Measurements from ENCODE around the gene SLC16A13.

The SLC16A13 gene

DNA sequence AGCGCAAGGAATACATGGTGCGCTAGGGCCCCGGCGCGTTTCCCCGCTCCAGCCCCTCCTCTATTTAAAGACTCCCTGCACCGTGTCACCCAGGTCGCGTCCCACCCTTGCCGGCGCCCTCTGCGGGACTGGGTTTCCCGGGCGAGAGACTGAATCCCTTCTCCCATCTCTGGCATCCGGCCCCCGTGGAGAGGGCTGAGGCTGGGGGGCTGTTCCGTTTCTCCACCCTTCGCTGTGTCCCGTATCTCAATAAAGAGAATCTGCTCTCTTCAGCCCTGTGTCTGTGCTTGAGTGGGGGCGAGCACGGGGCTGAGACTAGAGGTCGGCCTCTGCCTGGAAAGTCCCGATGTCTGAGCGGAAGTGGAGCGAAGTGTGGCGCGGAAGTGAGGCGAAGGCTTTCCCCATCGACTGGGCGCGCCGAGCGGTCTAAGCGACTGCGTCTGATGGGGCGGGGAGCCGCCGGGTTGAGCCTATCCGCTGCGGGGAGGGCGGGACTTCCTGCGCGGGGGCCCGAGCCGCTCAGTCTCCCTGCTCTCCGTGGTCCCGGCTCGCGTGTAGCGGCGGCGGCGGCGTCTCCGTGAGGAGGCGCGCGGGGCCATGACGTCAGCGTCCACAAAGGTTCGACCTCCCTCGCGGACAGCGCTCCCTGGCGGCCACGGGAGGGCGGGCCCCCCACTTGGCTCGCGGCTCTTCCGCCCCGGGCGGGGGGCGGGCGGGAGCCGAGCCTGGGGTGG lies 21.4 kb upstream of the SLC16A13 start:
- peak; percentile 96 to 98 for DNase-seq

- no peak for DNase-seq
Observed at GRCh38 chr17:7014995-7015958, 20.5 kb upstream of the SLC16A13 start.

- no peak for DNase-seq
Observed at GRCh38 chr17:7016418-7016817, 19.4 kb upstream of the SLC16A13 start.

DNA sequence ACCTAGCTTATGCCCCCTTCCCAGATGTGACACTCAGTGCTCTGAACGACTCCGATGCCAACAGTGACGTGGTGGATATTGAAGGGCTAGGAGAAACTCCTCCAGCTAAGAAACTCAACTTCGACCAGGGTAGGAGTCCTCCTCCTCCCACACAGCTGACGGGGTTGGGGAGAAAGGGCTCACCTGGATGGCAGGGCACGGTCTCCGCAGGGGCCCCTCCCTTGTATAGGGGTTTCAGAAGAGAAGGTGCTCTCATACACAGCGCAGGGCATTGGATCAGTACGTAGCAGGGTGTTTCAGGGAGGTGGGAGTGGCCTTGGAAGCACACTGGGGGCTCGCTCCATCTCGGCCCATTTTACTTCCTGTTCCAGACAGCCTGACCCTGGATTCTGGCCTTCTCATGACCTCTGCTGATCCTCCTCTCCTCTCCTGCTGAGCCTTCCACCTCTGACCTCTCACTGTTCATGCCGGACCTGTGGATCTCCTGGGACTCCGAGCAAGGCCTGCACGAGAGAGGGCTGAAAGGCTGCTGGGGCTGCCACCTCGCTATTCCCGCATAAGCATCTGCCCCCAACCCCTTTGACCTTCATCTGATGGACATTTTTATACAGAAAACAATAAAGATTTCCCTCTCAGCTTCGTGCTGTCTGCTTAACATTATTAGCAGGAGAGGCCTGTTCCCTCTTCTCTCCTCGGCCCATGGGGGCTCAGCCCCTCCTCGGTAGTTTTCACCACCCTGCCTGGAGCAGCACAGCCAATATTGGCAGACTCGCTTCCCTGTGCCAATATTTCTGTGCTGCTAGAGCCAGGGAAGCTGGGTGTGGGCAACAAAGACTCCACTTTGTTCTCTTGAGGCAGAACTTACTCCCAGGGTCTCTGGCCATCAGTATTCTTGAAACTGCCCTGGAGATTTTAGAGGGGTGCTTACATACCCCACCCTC lies 18.7 kb upstream of the SLC16A13 start:
- no peak for DNase-seq

DNA sequence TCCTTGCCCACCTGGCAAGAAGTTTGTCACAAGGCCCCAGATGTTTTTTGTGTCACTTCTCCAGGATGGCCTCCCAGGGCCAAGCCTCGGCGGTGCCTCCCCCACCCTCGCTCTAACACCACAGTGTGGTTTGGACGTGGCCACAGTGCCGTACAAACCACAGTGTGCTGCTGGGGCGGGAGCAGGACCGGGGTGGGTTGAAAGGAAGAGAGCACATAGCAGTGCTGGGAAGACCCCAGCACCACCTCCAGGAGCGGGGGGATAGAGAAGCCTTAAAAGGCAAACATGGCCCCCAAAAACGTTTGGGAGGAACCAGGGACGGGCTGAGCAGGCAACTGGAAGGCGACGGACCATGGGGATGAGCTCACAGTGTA lies 18.0 kb upstream of the SLC16A13 start:
- DNase-seq = no peak

DNA sequence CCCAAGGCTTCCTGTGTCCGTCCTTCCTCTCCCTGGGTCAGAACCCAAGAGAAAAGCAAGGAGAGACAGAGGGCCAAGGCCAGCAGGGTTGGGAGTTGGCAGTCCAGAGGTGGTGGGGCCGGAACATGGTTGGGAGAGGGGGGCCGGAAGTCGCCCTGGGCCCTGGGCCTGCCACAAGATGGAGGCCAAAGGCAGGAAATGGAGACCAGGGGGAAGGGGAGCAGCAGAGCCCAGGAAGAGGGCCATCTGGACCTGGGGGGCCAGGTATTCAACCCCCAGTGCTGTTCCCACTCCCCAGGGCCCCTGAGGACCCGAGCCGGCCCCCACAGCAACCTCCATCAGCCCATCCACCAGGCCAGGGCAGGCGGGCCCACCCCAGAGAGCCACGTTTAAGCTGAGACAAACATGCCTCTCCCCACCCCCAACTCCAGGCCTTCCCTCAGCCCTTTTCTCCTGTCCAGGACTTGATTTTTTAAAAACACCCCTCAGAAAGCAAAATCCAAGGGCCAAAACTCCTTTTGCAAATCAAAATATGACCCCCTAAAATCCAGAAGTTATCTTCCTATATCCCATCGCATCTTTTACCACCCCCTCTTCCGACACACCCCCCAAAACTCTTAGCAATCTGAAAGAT lies 17.4 kb upstream of the SLC16A13 start:
- DNase-seq = no peak

- no peak for DNase-seq
Observed at GRCh38 chr17:7019367-7019766, 16.4 kb upstream of the SLC16A13 start.

DNA sequence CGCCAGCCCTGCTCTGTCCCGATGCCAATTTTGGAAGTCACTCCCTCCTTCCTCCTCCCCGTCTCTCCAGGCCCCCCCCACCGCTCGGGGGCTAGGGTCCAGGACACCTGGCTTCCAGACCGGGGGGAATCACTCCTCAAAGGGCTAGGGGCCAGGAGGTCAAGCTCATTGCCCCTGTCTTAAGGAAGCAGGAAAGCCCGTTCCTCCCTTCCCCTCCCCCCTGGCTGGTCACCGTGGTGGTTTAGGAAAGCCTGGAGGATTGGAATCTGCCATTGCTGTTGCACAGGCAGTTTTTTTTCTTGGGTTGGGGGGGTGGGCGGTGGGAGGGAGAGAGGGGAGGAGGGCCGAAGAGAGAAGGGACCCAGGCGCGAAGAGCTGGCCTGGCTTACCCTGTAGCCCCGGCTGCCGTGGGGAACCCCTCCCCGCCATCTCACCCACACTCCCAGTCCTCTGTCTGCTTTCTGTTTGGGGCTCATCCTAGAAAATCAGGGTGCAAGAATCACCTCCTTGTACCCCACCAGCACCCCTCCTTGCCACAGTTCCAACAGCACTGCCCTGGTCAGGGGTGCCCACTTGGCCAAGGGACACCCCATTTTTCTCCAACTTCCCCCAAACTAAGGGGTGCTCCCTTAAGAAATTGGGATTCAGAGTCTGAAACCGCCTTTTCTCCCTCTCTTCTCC lies 15.8 kb upstream of the SLC16A13 start:
- no peak for DNase-seq

DNA sequence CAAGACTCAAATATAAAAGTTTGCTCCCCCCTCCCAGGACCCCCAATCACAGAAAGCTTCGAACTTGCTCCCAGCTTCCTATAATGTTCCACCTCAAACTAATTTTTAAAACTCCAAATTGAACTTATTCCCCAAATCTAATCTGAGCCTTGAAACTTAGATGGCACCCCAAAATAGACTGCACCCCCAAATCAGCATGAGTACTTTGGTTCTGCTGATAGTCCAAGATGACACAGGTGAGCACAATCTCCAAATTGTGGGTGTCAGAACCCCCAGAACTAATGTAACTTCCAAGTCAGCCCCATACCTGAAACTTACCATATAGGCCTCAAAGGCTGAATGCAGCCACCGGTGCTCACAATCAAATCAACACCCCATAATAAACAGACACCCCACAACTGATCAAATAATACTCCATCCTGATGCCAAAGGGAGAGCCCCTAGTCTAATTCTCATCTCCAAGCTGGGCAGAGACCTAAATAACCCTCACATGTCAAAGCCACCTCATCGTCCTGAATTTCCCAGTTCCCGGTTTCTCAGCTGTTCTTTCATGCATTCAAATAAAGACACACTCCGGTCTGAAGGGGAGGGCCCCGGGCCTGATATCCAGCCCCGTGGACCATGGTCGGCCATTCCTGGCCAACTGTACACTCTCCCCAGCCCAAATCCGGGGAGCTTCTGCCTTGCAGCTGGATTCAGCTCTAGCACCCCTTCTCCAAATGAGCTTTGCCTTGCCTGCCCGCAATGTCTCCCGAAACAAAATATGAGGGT lies 14.7 kb upstream of the SLC16A13 start:
- no peak for DNase-seq

DNA sequence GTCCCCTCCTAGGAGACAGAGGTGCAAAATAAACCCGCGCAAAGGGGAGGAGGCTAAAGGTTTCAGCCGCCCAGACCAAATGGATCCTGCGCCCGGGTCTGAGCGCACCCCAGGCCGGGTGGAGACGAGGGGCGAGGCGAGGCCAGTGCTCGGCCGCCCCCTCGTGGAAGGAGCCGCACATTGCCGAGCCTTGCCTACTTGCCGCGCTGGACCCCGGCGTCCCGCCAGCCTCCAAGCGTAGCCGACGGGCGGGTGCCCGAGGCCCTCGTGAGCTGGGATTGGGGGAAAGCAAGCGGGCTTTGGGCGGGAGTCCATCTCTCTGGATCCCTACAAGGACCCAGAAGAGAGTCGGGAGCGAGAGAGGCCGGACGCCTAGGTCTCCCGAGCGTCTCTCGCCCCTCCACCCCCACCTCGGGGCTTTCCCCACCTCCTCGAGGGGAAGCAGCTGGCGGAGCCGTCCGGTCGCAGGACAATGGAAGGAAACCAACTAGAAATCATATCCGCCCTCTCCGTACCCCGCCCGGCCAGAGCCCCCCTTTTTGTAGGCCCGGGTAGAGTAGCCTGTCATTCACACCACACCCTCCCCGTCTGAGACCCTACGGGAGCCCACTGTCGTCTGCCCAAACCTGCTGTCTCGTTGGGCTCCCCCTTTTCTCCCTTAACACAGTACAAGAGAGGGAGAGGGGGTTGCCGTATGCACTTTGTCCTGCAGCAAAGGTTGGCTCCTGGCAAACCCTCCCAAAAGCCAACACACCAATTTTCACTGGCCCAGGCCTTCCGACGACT lies 13.6 kb upstream of the SLC16A13 start:
- peak; percentile 8 to 40 for DNase-seq

- no peak for DNase-seq
Observed at GRCh38 chr17:7022781-7023571, 12.8 kb upstream of the SLC16A13 start, which contains the start of gene BCL6B. BCL6B (plus strand) TSS chr17:7023050; CDS start chr17:7023672, 622 bp downstream.

- DNase-seq = peak; percentile 10 to 56
Observed at GRCh38 chr17:7023576-7024401, 12.0 kb upstream of the SLC16A13 start.

- DNase-seq = no peak
Observed at GRCh38 chr17:7024402-7024785, 11.4 kb upstream of the SLC16A13 start.

- no peak for DNase-seq
Observed at GRCh38 chr17:7025245-7025644, 10.6 kb upstream of the SLC16A13 start.

- DNase-seq = no peak
Observed at GRCh38 chr17:7026471-7027115, 9.2 kb upstream of the SLC16A13 start.

GRCh38 chr17:7027335-7027734 lies 8.5 kb upstream of the SLC16A13 start:
- no peak for DNase-seq

DNA sequence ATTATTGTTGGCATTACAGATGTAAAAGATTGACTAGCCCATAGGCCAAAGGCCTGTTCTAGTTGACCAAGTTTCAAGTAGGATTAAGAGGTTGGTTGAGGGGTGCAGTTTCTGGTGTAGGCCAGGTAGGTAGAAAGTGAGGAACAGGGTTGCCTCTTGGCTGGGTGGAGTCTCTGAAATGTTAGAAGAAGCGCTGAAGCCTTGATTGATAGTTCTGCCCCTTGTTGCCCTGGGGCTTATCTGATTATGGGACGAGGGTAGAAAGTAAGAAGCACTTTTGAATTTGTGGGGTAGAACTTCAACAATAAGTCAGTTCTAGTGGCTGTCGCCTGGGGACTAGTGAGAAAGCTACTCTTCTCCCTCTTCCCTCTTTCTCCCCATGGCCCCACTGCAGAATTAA lies 6.7 kb upstream of the SLC16A13 start:
- DNase-seq = no peak

GRCh38 chr17:7029659-7030058 lies 6.2 kb upstream of the SLC16A13 start:
- DNase-seq = no peak

Data from hippocampal formation (tissue), 2 donors.